SIG-M5 (cell line): ENCODE measurements around the gene MOB2.

Experiments
- DNase-seq: peaks from one replicate; lab custom pipeline; 2025; lab: John Stamatoyannopoulos, UW

MOB2 gene

DNA sequence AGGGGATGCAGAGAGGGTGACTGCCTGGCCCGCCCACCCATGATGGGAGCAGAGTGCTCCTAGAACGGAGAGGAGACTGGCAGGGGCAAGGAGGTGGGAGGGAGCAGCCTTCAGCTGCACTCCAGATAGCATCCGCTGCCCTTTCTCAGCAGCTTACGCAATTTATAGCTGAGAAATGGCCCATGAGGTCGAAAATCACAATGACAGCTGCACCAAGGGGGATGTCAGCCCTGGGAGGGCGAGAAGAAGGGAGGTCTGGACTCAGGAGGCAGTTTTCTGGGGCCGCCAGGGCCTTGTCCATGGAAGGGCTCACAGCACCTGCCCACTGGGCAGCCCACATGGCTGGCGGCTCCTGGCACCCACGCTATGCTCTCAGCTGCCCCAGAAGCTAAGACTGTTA is 17.6 kb upstream of the MOB2 start:
- DNase-seq = no peak

DNA sequence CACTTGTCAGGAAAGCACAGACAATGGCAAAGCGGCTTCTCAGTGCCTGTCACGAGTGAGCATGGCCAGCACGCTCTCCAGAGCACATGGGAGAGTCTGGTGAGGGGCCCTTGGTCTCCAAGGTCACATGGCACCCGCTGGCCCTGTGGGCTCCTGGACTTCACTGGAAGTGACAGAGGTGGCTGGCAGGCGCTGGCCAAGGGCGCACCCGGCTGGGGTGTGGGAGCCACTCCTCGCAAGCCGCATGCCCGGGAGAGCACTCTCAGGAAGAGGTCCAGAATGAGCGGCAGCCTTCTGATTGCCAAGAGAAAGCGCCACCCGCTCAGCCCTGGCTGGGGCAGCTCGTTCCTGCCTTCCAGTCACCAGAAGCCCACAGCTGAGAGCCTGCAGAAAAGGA is 17.1 kb upstream of the MOB2 start:
- no peak for DNase-seq

DNA sequence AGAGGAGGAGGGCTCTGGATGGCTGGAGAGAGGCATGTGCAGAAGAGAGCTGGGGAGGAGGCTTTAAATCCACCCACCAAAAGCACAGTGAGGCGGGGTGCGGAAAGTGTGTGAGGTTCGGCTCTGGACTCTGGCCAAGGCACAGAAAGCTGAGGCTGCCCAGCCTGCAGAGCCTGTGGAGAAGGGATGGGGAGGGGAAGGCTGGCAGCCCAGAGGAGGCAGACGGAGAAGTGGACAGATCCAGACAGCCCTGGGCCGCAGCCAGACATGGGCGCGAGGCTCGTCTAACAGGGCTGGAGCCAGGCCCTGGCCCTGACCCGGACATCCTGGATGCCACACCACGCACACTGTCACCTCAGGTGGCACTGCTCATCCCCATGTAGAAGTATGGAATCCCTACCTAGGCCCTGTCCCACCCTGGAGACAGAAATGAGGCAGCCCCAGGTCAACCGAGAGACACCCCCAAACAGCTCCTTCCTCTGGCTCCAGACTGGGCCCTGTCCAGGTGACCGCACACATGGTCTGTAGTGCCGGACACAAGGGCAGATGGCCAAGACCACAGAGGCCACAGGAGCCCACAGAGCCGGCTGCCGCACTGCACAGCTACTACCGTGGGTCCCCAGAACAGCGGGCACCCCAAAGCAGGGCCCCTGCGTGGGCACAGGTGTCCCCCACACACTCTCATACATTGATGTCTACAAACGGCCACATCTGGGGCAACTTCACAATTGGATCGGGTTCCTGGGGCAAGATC is 16.6 kb upstream of the MOB2 start:
- DNase-seq = no peak

DNA sequence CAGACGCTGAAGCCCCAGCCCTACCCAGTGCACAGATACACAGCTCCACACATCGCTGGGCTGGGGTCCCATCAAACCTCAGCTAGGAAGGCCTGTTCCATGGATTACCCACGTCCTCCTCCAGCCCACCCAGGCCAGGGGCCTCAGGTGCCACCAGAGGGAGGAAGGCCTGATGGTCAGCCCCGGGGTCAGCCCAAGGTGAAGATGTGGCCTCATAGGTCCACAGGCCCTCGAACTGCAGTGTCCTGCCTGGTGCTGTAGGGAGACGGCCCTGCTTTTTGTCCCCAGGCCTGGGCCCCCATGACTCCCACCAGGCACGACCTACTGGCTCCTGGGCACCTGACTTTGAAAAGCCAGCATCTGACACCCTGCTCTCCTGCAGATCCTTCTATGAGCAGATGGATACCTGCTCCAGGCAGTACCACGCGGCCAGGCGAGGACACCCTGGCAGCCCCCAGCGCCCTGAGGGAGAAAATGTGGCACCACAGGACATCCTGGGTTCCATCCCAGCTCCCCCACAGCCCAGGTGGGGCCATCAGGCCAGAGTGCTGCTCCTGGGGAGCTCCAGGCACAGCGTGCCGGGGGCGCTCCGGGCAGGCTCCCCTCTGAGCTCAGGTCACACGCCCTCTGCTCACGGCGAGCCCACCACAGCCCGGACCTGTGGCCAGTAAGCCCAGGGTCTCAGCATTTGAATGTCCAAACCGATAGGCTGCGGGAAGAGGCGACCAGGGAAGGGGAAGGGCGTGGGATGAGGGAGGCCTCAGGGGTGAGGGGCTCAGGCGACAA is 15.8 kb upstream of the MOB2 start:
- no peak for DNase-seq

DNA sequence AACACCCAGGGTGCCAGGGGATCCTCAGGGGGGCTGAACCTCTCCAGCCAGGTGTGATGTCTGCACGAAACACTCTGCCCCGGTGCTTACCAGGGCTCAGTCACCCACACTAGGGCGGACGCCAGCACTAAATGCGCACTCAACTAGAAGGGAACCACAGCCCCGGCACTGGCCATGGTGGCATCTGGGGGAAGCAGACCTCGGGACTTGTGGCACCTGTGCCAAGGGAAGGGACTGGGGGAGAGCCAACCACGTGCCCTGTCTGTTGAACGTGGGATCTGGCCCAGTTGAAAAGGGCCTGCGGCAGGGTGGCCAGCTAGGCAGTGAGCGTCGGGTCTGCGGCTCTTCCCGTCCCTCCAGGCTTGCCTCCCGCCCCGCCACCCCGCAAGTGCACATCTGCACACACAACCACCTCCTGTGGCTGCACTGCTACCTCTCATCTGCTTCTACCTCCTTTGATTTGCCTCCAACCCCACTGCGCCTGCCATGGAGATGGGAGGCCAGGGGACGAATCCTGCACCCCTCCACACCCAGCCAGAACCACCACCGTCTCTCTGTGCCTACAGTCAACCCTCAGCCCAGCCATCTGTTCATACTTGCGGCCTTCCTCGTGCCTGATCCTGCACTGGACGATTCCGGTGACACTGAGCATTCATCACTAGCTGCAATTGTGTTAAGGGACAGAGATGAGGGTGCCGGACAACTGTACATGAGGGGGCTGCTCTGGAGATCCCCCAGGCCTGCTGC is 15.0 kb upstream of the MOB2 start:
- DNase-seq = no peak

DNA sequence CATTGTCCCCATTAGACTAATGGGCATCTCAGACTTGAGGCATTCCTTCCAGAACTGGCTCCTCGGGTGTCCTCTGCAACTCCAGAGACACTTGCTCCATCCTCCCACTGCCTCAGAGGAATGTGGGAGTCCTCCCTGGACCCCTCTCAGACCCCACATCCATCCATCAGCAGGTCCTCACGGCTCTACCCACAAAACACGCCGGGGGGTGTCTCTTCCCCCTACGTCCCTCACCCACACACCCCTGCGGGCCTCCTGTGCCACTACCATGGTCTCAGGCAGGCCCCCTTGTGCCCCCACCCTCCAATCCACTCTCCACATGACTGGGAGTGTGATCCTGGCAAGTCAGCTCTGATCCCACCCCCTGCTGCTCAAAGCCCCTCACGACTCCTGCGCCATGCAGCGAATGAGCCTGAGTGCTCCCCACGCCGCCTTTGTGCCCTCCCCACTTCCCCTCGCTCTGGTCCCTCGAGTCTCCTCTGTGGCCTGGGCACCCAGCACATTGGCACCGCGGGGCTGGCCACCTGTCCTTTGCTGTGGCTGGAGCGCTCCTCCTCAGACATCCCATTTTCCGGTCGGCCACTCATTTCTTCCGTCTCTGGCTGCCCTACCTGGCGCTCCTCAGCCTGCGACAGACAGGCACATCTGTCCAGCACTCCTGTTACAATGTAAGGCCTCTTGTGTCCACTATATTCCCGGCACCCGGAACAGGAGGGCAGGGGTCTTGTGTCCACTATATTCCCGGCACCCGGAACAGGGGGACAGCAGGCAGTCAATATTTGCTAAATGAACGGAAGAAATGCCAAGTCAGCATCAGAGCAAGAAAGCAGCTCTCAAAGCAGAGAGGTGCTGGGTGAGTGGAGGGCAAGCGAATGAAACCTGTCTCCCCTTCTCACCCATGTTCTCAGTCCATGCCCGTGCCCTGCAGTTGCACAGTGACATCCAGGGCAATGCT is 14.2 kb upstream of the MOB2 start:
- no peak for DNase-seq

DNA sequence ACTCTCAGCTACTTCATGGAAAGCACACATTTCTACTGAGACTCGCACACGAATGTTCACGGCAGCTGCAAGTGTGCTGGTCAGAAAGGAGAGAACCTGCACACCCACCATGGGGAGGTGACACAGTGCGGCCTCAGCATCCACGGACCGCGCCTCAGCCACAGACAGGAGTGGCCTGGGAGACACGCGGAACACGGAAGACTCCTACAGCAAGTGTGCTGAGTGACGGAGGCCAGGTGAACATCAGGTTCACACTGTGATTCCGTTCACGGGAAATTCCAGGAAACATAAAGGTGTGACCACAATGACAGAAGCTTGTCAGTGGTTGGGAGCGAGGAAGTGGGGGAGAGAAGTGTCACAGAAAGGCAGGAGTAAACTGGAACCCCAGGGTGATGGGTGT is 13.3 kb upstream of the MOB2 start:
- no peak for DNase-seq

DNA sequence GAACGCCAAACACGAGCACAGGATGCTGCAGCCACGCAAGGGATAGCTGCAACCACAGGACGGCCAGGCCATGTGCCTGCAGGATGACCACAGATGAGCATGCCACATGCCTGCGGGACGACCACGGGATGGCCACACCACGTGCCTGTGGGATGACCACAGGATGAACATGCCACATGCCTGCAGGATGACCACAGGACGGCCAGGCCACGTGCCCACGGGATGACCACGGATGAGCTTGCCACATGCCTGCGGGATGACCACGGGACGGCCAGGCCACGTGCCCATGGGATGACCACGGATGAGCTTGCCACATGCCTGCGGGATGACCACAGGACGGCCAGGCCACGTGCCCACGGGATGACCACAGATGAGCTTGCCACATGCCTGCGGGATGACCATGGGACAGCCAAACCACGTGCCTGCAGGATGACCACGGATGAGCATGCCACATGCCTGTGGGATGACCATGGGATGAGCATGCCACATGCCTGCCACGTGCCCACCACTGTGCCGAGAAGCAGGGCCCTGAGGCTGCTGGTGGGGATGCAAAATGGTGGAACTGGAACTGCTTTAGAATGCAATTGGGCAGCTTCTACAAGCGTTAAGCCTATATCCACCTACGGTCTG is 12.8 kb upstream of the MOB2 start:
- no peak for DNase-seq

DNA sequence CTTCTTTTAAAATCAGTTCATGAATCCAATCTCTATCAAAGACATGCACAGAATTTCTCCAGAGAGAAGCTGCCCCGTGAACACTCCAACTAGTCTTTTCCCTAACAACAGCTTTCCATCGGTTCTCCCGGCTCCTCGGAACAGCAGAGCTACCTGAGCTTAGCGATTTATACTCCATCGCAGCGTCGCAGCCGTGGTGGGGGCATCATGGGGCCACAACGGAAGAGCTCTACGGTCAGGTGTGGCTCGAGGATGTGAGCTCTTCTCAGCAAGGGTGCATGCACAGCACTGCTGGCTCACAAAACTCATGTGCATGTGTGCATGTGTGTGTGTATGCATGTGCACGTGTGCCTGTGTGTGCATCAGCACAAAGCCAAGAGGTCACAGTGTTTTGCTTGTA is 11.7 kb upstream of the MOB2 start:
- no peak for DNase-seq

DNA sequence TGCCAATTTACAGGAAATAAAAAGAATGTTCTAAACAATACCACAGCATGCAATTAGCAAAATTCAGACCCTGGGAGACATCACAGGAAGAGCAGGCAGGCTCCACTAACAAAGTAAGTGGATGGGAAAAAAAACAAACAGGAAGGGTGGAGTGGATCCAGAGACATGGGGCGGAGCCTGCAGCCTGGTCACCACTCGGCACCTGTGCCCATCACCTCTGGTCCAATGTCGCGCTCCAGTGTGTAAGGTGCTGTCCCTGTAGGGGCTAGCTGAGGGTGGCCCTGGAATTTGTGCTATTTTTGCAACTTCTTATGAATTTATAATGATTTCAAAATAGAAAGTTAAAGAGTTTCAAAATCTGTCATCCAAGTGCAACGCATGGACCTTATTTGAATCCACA is 11.0 kb upstream of the MOB2 start:
- DNase-seq = peak; percentile 0

DNA sequence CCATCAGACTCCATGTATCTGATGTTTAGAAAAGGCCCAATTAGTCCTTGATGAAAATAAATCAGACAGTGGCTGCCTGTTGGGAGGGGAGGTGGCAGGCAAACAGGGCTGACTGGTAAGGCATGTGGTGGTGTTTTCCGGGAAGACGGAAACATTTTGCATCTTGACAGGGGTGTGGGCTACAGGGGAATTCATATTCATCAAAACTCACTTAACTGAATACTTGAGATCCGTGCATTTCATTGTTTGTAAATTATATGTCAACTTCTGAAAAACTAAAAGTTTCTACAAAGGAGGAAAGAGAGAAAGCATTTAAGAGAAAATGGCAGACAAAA is 10.1 kb upstream of the MOB2 start:
- DNase-seq = no peak

DNA sequence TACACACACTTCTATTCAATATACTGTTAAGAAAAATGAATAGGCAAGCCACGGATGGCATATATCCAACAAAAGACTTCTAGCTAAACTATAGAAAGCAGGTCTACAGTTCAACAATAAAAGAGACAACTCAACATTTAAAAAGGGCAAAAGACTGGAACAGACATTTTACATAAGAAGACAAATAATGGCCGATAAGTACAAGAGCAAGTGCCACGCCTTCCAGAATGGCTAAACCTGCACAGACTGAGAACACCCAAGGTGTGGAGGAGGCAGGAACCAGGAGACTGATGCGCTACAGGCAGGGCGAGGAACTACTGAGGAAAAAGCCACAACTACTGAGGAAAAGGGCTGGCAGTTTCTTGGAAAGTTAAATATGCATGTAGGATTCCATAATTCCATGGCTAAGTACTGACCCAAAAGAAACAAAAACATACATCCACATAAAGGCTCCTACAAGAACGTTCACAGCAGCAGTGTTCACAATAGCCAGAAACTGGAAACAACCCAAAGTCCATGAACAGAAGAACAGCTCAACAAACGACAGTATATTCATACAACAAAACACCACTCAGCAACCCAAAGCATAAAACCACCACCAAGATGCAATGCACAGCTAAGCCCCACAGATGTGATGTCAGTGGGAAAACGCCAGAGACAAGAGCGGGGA is 9.6 kb upstream of the MOB2 start:
- no peak for DNase-seq

DNA sequence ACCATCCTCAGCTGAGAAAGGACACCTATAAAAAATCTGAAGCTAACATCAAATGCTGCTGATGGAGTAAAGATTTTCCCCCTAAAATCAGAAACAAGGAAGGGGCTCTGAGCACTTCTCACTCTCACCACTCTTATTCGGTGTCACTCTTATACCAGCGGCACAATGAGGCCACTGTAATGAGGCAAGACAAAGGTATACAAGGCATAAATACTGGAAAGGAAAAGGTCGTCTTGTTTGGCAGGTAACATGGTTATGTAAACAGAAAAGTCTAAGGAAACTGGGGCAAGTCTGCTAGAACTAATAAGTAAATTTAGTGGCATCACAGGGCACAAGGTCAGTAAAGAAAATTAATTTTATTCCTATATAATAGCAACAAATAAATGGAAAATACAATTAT is 8.1 kb upstream of the MOB2 start:
- no peak for DNase-seq

DNA sequence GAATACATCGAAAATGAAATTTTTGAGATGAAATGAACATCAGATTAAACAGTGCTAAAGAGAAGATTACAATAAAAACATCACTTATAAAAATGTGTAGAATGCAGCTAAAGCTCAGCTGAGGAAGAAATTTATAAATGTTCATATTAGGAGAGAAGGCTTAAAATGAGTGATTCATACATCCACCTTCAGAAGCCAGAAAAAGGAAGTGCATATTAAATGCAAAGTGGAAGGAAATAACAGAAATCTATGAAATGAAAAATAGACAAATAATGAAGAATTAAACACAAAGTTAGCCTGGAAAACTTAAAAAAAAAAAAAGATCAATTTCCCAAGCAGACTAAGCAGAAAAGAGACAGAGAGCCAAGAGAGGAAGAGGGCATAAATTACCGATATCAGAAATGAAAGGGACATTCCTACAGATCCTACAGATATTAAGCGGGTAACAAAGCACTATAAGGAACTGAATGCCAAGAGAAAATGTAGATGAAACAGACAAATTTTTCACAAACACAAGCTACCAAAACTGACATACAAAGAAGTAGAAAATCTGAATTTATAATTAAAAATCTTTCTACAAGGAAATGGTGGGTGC is 7.2 kb upstream of the MOB2 start:
- DNase-seq = no peak

DNA sequence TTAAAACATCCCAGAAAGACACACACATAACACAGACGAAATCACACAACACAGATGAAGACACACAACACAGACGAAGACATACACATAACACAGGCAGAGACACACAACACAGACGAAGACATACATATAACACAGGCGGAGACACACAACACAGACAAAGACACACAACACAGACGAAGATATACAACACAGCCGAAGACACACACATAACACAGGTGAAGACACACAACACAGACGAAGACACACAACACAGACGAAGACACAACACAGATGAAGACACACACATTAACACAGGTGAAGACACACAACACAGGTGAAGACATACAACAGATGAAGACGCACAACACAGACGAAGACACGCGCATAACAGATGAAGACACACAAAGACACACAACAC is 4.8 kb upstream of the MOB2 start:
- DNase-seq = no peak

DNA sequence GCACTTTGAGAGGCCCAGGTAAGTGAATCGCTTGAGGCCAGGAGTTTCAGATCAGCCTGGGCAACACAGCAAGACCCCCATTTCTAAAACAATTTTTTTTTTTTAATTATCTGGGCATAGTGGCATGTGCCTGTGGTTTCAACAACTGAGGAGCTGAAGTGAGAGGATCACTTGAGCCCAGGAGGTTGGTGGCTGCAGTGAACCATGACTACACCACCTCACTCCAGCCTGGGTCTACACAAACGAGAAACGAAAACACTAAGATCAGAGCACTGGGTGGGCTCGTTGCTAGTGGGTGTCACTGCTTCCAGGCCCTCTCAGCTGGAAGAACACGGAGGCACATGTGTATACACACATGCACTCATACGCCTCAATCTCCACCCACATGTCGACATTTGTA is 4.1 kb upstream of the MOB2 start:
- no peak for DNase-seq

DNA sequence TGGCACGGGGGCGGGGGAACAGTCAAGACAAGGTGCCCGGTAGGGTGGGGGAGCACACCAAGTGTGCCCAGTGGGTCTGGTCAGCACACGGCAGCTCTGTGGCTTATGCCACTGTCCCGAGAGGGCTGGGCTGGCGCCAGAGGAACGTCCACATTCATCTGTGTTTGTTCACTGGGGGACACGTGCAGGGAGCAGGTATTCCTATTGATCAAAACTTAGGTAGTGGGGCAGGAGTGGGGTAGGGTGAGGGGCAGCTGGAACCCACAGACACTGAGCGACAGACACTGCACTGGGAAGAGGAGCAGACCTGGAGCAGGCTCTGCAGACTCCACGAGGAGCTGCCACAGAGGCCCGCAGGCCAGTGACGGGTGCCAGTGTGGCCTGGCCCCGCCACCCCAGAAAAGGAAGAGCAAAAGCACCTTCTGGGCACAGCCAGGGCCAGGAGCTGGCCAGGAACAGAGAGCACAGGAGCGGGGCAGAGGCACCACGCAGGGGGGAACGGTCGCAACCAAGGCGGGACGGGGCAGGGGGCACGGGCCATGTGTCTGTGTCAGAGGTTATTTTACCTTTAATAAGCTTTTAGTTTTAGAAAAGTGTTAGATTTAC is 2.1 kb upstream of the MOB2 start:
- DNase-seq = no peak

DNA sequence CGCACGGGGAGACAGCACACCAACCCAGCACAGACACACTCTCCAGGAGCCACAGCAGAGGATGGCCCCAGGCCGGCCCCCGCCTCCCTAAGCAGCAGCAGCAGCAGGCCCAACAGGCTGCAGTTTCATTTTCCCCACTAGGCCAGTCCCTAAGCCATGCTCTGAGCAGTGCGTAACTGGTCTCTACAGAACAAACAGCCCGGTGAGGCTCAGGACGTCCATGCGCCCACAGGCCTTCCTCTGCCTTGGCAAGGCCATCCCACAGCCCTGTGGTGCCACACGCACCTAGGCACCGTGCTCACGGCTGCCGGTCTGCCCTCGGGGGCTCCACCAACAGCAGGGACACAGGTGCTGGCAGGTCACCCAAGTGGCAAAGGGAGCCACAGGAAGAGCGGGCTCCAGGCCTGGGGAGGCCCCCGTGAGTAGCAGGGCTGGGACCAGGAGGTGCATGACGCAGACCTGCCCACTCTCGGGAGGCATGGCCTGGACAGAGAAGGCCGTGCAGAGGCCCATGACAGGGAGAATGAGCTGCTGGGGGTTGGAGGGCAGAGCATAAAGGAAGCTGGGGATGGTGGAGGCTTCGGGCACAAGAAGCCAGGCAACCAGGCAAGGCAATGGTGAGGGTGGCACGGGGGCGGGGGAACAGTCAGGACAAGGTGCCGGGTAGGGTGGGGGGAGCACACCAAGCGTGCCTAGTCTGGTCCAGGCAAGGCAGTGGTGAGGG is 1.4 kb upstream of the MOB2 start:
- DNase-seq = no peak

DNA sequence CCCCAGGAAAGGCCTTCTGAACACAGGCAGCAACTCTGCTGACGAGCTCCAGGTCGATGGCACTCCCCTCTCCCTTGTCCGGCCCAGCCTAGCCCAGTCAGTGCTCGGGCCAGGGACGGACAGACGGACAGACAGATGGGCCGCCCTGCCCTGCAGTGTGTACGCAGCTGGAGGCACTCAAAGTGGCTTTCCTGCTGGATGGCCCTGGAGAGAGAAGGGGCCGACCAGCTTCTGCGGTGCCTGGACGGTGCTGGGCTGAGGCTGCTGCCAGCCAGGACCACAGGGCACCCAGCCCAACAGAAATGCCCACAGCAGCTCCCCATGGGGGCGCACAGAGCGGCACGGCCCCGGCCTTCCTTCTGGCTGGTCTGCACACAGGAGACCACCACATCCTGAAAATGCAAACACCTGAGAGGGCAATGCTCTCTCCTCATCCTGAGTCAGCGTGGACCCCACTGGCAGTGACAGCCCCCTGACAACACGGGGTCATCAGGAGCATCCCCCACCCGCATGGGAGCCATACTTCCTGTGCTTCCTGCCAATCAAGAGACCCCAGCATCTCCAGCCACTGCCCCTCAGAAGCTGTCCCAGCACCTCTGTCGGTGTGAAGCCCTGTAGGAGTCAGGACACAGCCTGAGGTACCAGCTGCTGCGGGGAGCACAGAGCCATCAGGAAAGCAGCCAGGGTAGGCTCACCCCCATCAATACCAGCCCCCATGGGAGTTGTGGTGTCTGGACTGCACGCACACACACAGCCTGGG is 692 bp upstream of the MOB2 start:
- DNase-seq = no peak
